Activated naive CD4-positive, alpha-beta T cell (primary cell): Measurements from ENCODE around the gene PRELID2.
"Not testable (repeated sequence)": the region's sequence is repeated elsewhere in the genome, so short reads cannot be mapped to it uniquely, and the experiment has no call there.

Experiments used
- DNase-seq, 4 experiments: peaks; one replicate each; lab custom pipeline; 2025; lab: John Stamatoyannopoulos, UW

PRELID2 gene

DNA sequence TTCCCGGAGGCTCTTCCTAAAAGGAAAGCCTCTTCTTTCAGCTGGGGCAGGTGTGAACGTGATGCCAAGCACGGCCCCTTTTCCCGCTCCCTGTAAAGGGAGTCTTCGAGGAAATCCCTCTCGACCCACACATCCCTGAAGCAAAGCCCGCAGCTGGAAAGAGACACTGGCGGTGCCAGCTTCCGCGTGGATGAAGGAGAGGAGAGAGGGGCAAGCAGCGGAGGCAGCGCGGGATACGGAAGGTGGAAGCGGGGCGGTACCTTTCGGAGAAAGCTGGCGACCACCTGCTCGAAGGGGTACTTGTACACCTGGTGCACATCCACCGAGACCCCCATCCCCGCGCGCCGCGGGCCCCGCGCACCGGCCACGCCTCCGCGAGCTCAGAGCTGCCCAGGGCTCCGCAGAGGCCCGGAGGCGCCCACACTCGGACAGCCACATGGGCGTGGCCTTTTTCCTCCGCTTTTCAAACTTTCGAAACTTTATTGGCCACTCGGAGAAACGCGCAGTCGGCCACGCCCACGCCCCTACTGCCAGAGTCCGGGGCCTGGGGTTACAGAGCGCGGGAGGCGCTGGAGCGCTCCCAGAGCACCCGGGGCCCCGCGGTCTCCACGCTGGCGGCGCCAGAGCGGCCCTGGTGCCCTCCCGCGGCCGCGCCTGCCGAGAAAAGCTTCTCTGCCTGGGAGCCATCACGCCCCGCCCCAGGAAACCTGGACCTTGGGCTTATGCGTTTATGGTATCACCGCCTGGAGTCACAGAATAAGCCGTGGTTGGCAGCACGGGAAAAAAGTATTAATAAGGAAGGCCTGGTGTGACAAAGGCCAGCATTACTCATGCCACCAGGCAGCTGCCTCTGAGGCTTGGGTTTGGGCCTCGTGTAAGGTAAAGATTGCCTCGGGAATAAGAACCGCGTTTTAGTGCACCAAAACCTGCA lies at the start of gene PRELID2:
Gene PRELID2, minus strand, starts transcription at position 426 of the 931 bp plus-strand sequence. Its CDS starts 91 bp downstream, at position 335.
- DNase-seq: peak in 2 of 4 experiments; percentile 0 to 9

DNA sequence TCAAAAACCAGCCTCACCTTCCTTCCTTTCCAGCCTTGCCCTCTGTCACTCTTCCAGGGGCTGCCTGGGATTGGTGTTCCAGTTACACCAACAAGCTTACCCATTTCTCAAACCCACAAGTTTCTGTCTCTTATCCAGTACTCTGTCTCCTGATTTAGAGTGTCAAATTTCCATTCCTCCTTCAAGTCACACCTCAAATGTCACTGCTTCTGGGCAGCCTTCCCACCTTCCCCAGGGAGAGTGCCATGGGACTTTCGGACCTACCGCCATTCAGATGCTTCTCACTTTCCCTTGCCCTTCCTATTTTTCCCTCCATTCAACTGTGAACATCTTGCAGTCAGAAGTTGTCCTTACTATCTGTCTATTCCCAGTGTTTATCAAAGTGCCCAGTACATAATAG lies 39.6 kb upstream of the PRELID2 start:
- DNase-seq: no peak

DNA sequence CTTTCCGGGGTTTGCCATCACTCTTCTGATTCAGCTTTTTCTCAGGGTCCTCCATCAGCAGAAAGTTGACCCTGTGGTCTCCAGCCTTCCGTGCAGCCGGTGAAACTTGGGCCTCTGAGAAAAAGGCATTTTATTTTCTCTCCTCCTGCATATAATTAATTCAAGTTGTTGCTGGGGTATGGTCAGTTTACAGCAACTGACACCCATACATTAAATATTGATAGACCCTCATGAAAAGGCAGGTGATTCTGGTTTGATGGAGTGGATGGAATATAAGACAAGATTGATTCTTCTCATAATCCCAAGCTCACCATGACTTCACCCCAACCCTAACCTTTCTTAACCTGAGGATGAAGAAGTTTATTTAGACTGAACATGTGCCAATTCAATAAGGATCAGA lies 37.8 kb upstream of the PRELID2 start, which contains the start of gene GRXCR2:
Gene GRXCR2, minus strand, starts transcription at position 101 of the 400 bp plus-strand sequence. Its CDS starts 46 bp downstream, at position 55.
- DNase-seq: no peak

DNA sequence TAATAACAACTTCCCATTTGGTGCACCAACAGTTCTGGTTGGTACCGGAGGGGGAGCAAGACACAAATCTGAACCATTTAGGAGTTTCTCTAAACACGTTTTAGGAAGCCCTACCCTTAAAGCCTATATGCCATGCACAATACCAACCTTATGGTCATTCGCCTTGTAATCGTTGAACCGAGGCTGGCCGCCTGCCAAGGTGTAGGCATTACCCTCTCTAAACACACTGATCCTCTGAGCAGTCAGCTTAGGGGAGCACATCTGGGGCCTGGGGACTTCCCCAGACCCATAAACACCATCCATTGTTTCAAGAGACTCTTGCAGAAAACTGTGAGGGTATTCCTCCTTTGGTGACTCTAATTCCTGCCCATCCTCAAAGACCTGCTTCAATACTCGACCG lies 37.3 kb upstream of the PRELID2 start:
- no peak for DNase-seq

DNA sequence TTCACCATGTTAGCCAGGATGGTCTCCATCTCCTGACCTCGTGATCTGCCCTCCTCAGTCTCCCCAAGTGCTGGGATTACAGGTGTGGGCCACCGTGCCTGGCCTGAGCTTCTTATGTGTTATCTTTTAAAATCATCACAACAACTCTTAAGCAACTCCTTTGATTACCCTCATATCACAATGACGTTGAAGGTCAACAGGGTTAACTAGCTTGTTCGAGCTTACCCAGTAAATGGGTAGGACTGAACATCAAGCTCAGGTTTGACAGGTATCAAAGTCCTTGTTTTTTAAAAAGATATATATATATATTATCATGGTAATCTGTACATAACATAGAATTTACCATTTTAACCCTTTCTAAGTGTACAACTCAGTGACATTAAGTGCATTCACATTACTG lies 34.6 kb upstream of the PRELID2 start:
- no peak for DNase-seq

DNA sequence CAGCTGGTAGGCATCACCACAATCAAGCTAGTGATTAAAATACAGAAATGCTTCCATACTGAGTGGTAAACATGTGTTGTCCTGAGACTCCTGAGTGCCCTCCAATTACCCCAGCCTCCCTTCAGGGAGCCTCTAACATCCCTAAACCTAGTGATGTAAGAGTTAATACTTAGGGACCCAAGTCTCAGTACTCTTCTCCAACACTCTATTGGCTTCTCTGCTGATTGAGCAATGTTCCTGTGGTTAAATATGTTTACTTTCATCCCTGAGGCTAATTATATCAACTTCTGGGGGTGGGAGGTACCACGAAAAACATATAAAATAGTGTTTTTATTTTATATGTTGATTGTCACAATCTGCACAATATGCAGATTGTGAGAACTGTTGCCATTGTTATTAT lies 32.7 kb upstream of the PRELID2 start:
- no peak for DNase-seq

DNA sequence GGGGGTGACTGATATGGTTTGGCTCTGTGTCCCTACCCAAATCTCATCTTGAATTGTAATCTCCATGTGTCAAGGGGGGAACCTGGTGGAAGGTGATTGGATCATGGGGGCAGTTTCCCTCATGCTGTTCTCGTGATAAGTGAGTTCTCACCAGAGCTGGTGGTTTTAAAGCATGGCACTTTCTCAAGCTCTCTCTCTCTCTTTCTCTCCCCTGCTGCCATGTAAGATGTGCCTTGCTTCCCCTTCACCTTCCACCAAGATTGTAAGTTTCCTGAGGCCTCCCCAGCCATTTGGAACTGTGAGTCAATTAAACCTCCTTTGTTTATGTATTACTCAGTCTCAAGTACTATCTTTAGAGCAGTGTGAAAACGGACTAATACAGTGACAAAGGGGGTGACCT lies 29.3 kb upstream of the PRELID2 start:
- not testable (repeated sequence) for DNase-seq

DNA sequence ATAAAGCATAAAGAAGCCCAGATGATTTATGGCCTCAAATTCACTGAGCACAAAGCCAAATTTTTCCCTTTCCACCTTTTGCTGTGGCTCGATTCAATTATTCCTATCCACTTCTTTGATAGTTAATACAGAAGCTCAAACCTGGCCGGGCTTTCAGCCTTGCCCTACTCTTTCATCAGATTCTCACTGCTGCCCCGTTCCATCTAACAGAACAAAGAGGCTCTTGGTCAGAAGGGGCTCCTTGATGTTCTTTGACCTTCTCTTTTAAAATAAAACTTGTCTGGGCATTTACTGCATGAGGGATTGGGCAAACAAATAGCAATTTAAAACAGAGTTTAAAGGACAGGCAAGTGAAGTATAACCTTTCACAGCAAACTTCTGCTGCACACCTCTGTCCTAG lies 27.9 kb upstream of the PRELID2 start:
- DNase-seq: no peak

DNA sequence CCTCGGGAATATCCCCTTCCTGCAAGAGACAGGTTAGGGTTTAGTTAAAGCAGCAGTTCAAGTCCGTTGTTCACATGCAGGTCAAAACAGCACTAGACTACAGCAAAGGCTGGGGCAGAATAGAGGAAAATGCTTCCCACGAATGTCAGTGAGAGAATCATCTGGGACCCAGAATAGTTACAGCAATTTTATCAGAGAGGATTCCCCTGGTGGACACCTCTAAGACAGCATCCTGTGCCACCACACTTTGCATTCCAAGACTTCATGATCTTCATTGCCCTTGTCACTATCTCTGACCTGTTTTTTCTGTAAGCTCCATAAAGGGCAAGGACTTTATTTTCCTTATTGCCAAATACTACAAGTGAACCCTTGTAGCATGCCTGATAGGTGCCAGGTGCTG lies 24.8 kb upstream of the PRELID2 start:
- no peak for DNase-seq

DNA sequence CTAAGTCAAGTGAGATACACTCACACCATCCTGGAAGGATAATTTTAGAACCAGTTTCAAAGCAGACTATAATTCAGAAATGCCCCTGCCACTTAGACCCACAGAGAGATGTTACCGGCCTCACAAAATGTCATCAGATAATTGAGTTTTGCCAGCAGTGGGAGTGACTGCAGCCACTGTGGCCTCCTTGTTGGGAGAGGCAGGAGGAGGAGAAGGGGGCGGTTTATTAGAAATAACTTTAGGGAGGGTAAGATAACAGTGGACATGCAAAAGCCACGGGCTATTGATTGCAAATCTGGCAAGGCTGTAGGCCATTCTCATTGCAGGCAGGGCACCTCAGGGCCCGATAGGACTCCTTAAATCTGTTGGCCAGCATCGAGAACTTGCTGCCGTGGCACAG lies 24.3 kb upstream of the PRELID2 start:
- DNase-seq: no peak

DNA sequence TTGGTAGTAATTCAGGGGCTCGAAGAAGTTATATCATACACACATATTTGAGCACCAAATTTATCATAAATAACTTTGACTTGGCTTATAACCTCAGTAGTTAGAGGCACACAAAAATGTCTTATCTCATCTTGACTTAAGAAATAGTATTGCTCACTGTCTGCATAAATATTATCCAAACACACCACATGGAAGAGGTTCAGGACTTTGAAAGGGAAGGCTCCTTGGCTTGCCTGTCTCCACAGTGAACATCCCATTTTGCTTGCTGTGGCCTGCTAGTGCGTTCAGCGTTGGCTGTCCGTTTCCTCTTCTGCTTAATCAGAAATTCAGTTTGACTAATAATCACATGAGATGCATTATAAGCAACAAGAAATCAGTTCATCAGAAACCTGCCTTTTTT lies 23.8 kb upstream of the PRELID2 start:
- no peak for DNase-seq

DNA sequence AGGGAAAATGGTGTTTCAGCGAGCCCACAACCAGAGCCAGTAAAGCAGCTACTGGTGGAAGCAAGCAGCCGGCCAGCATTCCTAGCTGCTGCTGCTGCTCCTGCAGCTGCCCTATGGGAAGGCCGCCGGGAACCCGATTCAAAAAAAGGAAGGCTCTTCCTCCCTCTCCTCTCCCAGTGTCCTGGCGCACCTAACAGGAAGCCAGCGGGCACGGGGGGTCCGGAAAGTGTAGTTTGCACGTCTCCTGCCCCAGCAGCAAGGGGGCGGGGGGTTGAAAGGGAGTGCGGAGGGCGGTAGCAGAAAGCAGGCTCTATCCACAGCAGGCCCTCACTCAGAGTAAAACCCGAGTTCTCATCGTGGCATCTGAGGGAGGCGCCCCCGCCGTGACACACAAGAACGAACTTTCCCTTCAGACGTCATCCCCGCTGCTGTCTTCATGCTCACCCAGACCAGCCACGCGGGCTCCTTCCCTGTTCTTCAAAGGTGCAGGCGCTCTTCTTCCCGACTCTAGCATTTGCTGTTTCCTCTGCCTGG lies 21.2 kb upstream of the PRELID2 start:
- no peak for DNase-seq

DNA sequence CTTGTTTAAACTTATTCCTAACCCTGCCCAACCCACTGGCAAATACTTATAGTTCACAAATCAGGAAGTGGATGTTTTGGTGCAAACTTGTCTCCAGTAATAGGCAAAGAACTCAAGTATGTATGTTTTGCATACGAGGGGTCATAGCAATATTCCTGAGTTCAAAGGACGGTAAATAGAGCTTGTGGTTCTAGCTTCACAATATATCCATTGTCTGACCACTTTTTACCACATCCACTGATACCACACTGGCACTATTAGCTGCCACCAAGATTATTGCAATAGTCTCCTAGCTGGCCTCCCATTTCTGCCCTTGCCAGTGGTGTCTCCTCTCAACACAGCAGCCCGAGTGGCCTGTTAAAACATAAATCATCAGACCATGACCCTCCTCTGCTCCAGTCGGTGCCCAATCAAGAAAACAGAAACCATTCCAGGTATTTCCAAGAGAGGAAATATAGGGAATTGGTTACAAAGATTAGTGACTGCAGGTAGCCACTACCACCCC lies 20.7 kb upstream of the PRELID2 start:
- no peak for DNase-seq

DNA sequence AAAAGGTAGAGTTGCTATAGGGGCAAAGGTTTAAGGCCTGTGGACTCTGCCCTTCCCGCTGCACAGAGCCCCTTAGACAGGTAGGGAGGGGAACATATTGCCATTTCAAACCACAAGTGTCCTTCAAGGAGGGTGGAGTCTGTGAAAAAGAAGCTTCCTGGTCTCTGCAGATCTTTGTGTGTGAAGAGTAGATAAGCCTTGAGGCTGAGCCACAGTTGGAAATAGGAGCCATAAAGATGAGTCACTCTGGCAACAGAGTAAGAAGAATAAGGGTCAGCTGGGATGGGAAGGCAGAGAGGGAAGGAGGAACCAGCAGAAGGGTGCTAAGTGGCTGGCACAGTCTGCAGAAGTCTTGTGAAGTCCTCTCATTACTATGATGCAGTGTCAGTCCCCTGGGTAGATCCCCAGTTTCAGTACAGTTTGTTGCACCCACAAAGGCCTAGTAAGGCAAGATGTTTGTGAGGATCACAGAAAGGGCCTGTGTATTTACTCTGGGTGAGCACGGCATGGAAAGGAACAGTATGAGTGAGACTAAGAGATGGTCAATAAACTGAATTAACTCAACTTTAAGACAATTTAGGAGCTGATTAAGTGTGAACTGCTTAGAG lies 19.6 kb upstream of the PRELID2 start:
- DNase-seq: no peak

DNA sequence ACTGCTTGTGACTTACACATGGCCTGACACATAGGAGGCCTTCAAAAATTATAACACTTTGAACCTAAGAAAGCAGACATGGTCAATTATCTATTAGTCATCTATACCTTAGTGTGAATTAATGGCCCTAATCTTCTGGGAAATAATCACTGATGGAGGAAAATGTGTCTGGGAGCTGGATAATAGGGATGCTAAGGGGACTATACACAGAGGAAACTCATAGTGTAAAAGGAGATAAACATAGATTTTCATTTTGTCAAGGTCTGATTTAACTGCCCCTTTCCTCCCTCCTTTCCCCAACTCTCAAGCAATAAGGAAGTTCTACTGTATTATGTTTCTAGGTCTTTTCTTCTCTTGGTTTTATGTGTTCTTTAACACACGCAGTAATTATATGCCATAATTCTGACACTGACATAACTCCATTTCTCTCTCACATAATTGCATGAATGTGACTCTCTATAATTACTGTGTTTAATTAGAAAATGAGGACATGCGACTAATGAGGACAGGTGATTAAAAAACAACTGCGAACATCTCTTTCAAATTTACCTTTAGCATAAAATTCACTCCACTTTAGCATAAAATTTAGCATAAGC lies 18.7 kb upstream of the PRELID2 start:
- DNase-seq: no peak

DNA sequence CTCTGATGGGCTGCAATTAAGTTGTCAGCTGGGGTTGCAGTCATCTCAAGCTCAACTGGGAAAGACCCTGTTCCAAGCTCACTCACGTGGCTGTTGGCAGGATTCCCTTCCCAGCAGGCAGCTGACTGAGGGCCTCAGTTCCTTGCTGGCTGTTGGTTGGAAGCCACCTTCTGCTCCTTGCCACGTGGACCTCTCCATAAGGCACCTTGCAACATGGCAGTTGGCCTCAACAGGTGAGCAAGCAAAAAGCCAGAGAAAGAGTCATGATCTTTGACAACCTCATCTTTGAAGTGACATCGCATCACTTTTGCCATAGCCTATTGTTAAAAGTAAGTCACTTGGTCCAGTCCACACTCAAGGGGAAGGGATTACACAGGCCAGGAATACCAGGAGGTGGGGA lies 17.8 kb upstream of the PRELID2 start:
- no peak for DNase-seq

DNA sequence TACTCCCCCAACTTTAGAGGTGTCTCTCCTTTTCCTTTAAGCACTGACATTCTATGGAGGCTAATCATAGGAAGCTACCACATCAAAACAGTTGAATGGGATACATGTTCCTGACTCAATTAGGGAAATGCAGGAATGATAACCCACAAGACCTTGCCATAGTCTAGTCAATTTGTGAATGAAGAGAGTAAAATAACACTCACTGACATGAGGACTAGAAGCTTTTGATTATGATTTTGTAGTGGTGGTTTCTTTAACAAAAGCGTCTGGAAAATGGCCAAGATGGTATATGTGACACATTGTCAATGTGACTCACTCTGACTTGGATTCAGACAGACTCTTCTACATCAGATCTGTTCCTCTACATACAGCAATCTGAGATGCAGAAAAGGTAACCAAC lies 13.7 kb upstream of the PRELID2 start:
- DNase-seq: no peak

DNA sequence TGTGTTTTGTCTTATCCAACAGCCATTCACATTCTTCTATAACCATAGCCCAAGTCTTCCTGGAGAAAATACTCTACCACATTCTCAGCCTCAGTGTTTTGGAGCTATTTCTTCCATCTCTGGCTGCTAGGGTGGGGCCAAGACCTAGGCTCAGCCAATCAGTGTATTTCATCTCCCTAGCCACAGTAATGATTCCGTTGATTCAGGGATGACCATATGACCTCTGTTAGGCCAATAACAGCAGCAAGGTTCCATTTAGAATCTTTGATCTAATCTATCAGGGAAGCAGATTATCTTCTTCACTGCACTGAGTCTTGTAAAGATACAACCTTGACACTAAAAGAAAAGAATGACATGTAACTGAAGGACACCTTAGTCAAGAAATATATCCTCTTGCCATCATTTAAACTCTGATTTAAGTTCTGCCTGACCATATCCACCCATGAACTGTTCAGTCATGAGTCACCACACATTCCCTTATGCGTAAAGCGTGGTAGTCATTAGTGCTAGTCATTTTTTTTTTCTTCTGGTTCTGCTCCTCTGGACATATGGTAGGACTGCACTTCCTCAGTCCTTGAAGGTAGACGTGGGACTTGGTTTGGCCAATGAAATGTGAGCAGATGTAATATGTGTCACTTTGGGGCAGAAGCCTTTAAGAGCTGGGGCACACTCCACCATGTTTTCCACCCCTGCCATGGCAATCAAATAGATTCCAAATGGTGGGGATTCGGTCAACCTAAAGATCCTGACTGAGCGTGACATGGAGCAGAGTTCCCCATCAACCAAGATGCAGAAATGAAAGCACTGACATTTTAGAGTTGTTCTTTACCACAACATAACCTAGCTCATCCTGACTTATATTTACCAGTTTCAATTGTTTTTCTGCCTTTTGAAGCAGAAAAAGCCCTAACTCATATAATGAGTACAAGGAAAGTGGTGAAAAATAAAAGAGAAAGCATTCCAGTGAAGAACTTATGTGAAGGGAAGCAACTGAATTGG lies 12.7 kb upstream of the PRELID2 start:
- DNase-seq: no peak

DNA sequence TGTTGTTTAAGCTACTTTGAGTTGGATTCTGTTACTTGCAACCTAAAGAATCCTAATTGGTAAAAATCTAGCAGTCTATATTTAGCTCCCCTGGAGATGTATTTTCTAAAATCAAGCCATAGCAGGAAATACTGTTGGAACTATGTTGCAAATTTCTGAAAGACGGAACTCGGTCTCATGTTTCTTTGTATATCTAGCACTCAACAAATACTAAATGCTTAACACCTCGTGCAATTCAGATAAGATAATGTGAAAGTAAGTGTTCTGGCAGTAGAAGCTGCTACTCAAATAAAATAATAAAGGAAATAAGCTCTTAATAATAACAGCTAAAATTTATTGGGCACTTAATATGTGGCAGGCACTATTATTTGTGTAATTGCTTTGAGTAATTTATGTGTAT lies 10.9 kb upstream of the PRELID2 start:
- no peak for DNase-seq

DNA sequence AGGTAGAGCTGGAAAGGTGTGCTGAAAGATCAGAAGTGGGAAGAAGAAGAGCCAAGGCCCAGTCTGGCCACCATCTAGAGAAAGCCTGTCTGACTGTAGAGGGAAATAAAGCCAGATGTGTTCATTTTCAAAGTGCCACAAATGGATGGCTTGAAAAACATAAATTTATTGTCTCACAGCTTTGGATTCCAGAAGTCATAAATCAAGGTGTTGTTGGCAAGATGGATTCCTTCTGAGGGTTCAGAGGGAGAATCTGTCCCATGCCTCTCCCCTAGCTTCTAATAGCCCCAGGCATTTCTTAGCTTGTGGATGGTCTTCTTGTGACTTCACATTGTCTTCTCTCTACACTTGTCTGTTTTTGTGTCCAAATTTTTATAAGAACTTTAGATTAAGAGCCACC lies 6.2 kb upstream of the PRELID2 start:
- DNase-seq: no peak

DNA sequence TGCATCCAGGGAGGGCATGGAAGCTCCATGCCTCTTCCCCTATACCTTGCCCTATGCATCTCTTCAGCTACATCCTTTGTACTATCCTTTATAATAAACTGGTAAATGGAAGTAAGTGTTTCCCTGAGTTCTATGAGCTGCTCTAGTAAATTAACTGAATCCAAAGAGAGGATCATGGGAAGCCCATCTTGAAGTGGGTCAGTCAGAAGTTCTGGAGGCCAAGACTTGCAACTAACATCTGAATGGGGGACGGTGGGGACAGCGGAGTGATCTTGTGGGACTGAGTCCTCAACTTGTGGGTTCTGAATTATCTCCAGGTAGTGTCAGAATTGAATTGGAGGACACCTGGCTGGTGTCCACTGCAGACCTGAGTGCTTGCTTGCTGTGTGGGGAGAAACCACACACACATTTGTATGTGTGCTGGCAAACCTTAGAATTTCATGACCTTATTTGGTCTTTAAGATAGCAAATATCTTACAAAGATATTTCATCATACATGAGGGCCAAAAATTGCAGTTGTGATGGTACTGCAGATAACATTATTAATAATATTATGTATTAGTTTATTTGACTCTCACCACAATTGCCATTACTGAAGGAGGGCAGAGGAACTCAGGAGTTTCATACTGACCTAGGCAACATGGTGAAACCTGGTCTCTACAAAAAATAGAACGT lies 5.5 kb upstream of the PRELID2 start:
- DNase-seq: no peak
